Head of caudate nucleus (tissue), 42 donors: ENCODE data around the gene IRGC.
"Not testable (repeated sequence)": the region's sequence is repeated elsewhere in the genome, so short reads cannot be mapped to it uniquely, and the experiment has no call there.

Experiments used
- DNase-seq, 42 donors: peaks; one replicate each; pipeline versions ENCODE4 v3.0.0 to v3.0.0-alpha.2; 2020 to 2021; ENCODE audit warnings: mixed read lengths in 7 of 42
- intact Hi-C: fragments of 100-400 bp; cut with DNase I; formaldehyde crosslinking; loops from one replicate; pipeline ENCODE4 v1.15.0; 2022

IRGC gene

DNA sequence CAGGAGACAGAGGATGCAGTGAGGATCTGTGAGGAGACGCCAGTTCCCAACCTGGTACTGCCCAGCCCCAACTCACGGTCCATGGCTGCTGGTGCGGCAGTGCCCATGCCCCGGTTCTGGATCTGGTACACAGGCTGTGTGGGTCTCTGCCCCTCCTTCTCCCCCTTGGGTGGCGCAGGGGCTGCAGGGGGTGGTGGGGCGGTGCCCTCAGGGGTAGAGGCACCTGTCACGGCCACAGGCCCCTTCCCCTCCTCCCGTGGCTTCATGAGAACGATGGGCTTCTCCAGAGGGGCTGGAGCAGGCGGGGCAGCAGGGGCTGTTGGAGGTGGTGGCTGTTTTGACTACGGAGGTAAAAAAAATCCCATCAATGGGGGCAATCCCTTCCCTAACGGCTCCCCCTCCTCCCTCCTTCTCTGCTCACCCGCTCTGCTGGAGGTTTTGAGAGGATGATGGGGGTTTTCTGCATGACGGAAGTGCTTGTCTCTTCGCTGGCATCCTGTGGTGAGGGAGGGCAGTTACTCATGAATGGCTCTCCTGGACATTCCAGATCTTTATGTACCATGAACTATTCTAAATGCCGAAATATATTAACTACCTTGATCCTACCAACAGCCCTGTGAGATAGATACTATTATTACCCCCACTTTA is 31.8 kb downstream of the IRGC start:
- intact Hi-C loops: loop anchor here (5.0 to 10.0 kb wide), 2 partner anchors 40 to 73 kb away; partner anchors contain the start of gene PLAUR
- DNase-seq: no peak

GRCh38 chr19:43748205-43748594 is 32.3 kb downstream of the IRGC start:
- DNase-seq: peak in 37 of 42 donors; percentile 19 to 88 (median 57)
- intact Hi-C loops: loop anchor here (5.0 to 10.0 kb wide), 2 partner anchors 39 to 73 kb away; partner anchors contain the start of gene PLAUR

DNA sequence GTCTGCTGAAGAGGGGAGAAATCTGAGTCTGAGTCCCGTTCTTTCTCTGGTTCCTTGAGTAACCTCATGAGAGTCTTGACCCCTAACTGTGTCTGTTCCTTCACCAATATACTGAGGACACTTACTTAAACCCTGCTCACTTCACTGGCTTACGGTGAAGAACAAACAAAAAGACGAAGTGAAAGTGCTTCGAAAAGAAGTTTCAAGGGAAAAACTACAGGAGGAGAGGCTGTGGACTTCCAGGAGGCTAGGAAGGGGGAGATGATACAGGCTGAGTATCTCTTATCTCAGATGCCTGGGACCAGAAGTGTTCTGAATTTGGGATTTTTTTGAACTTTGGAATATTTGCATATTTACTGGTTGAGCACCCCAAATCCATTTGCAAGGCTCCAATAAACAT is 32.8 kb downstream of the IRGC start:
- DNase-seq: no peak
- intact Hi-C loops: loop anchor here (5.0 to 10.0 kb wide), 2 partner anchors 39 to 74 kb away; partner anchors contain the start of gene PLAUR

GRCh38 chr19:43749152-43749551 is 33.3 kb downstream of the IRGC start:
- intact Hi-C loops: loop anchor here (5.0 to 10.0 kb wide), 2 partner anchors 38 to 74 kb away; partner anchors contain the start of gene PLAUR
- DNase-seq: no peak

- intact Hi-C loops: loop anchor here (5.0 to 10.0 kb wide), 2 partner anchors 37 to 75 kb away; partner anchors contain the start of gene PLAUR
- no peak for DNase-seq
Observed at GRCh38 chr19:43749898-43750297, 34.0 kb downstream of the IRGC start.

DNA sequence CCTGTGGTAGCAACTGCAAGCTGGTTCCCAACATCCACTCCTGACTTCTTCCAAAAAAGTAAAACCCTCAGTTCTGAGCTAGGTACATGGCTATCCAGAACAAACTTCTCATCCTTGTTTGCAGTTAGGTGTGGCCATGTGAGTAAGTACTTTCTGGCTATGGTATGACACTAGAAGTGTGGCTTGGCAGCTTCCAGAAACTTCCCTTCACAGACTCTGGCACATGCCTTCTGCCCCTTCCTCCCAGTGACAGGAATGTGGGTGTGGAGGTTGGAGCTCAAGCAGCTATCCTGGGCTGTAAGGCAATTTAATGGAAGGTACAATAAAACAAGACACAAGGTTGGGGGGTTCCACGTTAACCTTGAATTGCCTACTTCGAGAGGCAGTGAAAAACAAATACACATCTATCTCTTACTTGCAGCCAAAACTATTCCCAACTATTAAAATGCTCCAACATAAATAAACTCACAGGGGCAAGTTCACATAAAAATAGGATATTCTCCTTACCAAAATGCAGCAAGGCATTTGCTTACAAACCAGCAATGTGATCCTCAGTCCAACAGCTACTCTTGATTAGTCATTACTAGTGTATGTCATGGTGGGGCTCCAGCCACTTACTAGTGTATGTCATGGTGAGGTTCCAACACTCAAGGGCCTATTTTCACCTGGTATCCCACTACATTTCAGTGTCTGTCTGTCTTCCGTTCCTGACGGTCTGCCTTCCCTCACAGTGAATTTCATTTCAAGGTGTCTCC is 35.8 kb downstream of the IRGC start:
- no peak for DNase-seq
- intact Hi-C loops: no loop called here

DNA sequence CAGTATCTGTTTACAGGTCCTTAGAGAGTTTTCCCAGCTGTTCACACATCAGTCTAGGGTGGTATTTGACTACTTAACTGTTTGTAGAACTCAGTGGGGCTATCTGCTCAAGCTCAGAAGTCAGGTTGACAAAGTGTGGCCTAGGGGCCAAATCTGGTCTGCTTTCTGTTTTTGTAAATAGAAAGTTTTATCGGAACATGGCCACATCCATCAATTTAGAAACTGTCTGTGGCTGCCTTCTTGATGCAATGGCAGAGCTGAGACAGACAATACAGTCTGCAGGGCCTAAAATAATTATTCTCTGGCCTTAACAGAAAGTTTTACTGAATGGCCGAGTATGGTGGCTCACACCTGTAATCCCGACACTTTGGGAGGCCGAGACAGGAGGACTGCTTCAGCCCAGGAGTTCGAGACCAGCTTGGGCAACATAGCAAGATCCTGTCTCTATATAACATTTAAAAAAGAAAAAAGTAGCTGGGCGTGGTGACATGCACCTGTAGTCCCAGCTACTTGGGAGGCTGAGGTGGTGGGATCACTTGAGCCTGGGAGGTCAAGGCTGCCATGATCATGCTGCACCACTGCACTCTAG is 36.5 kb downstream of the IRGC start:
- DNase-seq: no peak
- intact Hi-C loops: no loop called here

- no peak for DNase-seq
- intact Hi-C loops: no loop called here
Observed at GRCh38 chr19:43754253-43754502, 38.3 kb downstream of the IRGC start.

GRCh38 chr19:43754503-43755255 is 38.8 kb downstream of the IRGC start, which contains the start of gene SMG9:
Gene SMG9 (minus strand): TSS chr19:43754962. CDS start chr19:43750741, 4,221 bp downstream.
- intact Hi-C loops: no loop called here
- peak; percentile 87 to 99 (median 96) for DNase-seq

GRCh38 chr19:43755256-43755801 is 39.5 kb downstream of the IRGC start:
- intact Hi-C loops: no loop called here

DNA sequence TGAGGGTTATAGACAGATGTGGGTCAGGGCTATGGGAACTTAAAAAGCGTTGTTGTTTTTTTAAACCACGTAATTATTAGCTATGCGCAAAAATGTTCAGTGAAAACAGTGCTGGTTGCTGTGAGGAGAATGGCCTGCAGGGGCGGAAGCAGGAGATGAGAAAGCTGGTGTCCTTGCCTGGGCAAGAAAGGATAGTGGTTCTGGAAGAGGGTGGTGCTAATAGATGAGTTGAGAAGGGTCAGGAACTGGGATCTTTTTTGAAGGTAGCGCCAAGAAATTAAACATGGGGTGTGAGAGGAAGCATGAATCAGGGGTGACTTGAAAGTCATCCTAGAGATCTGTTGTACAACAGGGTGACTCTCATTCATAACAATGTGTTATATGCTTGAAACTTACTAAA is 43.6 kb downstream of the IRGC start:
- DNase-seq: no peak
- intact Hi-C loops: no loop called here

More at GRCh38 chr19:43755256-43755801, 39.5 kb downstream of the IRGC start:
- DNase-seq: peak; percentile 62 to 93 (median 85)

DNA sequence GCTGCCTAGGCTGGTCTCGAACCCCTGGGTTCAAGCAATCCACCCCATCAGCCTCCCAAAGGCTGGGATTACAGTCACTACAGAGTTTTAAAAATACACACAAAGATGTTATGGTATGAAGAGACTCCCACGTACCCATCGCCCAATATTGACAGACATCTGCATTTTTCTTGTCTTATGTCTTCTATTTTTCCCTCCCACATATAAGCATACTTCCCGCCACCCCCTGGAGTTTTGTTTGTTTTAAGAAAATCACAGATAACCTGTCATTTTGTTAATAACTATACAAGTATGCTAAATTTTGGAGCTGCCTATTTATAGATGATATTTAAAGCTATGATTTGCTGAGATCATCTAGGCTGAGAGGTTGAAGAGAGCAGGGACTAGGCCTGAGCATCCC is 45.1 kb downstream of the IRGC start:
- no peak for DNase-seq
- intact Hi-C loops: no loop called here

- DNase-seq: no peak
- intact Hi-C loops: no loop called here
Observed at GRCh38 chr19:43762814-43763213, 46.9 kb downstream of the IRGC start.

DNA sequence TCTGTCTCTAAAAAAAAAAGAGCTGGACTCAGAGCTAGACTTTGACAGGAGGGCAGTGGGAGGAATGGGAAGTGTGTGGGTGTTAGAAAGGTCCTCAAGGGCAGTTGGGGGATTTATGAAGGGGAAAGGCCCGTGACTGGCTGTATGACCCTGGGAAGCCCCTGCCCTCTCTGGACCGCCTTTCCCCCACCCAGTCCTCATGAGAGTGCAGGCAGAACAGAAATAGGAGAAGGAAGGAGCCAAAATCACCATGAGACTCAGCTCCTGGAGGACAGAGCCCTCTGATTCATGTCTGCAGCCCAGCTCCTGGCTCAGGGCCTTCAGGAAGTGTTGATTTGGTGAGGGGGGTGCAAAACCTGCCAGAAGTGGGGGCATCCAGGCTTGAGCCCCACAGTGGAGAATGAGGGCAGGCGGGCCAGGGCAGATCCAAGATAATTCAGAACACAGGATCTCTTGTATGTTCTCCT is 47.6 kb downstream of the IRGC start:
- no peak for DNase-seq
- intact Hi-C loops: no loop called here

GRCh38 chr19:43764684-43765083 is 48.8 kb downstream of the IRGC start:
- intact Hi-C loops: not testable (repeated sequence)

DNA sequence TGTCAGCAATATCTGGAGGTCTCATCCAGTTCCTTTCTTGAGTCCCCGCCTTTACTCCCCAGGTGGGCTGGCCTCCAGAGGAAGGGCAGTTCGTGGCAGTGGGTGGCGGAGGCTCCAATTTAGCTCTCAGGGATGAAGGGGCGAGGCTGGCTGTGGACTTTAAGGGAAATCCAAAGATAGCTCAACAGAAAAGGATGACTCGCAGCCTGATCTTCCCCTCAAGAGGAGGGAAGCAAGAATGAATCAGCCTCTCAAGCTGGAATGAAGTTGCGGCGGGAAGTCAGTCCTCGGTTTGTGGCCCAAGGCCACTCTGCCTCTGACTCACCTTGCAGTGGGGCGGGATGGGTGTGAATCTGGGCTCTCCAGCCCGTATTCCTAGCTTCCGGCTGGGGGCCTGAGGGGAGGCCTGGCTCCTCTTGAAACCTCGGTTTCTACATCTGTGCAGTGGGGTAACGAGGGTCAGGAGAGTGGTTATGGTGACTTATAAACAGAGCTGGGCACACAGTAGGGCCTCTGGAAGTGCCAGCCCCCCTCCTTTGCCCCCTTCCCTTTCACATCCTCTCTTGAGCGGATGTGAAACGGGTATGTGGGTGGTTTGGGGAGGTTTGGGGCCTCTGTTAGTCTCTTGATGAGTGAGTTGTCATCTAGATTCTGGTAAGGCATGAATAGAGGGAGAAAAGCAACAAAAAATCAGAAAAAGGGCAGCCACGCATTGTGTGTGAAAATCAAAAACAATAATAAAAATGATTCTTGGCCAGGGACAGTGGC is 49.4 kb downstream of the IRGC start:
- intact Hi-C loops: no loop called here
- peak in 6 of 42 donors; percentile 15 to 52 (median 40) for DNase-seq

More at GRCh38 chr19:43764684-43765083, 48.8 kb downstream of the IRGC start:
- DNase-seq: not testable (repeated sequence)

DNA sequence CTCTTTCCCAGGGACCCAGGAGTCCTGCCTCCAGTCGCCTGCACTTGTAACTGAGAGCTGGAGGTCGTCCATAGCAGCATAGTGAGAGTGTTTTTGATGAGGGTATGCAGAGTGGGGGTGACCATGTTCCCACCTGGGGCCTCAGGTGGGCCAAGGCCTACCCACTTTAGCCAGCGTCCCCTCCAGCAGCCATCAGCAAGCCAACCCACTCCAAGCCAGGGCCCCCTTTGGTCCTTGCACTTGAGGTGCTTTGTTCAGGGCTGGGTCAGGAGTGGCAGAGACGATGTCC is 50.8 kb downstream of the IRGC start:
- intact Hi-C loops: no loop called here
- no peak for DNase-seq

GRCh38 chr19:43767316-43767715 is 51.4 kb downstream of the IRGC start:
- DNase-seq: no peak
- intact Hi-C loops: no loop called here
